KBM-7 (cell line): ENCODE results near the gene ATP6V0B.

Source experiments
- DNase-seq: peaks from one replicate; pipeline ENCODE4 v3.0.0-alpha.2; 2015
- in situ Hi-C: fragments of 300-500 bp; cut with MboI; formaldehyde crosslinking; loops from 2 replicates; pipeline ENCODE4 v1.14.3; 2020; ENCODE audit warnings: low sequenced_read_pairs, low pct_unique_long_range_greater_than_20kb, mixed read lengths

Gene ATP6V0B

DNA sequence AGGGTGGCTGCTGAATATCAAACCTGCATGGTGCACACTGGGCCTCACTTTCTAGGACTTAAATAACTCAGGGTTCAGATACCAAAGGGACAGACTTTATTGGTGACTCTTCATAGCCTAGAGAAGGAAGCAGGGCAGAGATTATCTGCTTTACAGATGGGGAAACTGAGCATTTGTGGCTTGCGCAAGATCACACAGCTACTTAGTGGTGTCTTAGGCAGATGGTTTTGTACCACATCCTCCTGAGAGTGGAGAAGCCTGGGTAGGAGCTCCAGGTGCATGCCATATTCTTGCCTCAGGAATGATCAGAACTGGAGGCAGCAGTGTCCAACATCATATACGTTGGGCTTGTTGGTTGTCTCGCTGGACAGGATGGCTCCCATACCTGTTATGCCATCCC, 11.8 kb upstream of the ATP6V0B start:
- in situ Hi-C loops, result no loop called here

DNA sequence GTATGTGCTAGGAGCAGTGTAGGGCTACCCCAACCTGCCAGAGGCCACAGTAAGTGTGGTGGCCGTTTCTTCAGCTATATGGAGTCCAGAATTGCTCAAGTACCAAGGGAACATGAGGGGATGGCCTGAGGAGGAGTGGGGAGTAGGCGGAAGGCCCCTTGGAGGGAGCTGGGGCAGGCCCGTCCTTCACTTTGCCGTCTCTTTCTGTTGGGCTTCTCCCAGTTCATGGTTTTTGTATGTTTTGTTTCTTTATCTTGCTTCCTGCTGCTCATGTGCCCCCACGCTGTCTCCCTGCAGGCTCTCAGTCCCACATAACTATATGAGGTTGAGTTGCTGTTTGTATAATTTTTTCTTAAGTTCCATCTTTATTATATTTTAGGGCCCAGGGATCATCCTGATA, 10.9 kb upstream of the ATP6V0B start:
- no peak for DNase-seq
- in situ Hi-C loops, result no loop called here

More for the DNA sequence above, 11.8 kb upstream of the ATP6V0B start:
- no peak for DNase-seq

DNA sequence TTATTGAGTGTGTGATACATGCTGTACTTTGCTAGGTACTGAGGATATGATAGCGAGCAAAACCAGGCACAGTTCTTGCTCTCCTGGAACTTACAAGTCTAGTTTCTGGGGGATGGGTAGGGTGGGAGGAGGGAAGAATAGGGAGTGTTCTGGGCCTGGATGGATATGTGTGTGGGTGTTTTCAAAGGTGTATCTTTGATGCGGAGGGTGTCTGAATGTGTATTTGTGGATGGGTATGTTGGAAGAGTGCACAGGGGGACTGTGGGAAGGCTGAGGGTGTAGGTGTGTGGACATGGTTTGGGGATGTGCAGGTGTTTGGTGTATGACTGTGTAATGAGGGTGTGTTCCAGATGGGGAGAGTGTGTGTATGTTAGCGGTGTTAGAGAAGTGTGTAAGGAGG, 9.4 kb upstream of the ATP6V0B start:
- no peak for DNase-seq
- in situ Hi-C loops, result no loop called here

DNA sequence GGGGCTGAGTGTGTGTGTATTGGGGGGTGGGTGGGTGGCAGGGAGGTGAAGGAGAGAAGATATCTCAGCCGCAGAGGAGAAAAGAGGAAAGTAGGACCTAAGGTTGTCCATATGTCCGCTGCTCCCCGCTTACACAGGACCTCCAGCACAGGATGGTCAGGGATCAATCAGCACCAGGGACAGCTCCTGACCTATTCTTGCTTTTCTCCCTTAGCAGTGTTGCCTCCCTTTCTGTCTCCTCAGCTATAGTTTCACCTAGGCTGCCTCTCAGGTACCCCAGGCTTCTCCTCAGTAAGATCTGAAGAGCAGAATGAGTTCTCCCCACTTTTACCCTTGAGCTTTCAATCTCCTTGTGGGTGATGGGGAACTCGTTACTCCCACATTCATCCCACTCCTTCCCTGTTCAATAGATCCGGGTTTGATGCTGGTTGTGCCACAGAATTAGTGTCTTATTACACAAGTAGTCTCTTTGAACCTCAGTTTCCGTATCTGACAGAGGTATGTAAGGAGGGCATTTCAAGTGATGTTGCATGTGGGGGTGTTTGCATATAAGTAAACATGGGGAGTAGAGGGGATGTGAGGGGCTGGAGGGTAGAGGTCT, 6.3 kb upstream of the ATP6V0B start:
- in situ Hi-C loops, result no loop called here
- no peak for DNase-seq

DNA sequence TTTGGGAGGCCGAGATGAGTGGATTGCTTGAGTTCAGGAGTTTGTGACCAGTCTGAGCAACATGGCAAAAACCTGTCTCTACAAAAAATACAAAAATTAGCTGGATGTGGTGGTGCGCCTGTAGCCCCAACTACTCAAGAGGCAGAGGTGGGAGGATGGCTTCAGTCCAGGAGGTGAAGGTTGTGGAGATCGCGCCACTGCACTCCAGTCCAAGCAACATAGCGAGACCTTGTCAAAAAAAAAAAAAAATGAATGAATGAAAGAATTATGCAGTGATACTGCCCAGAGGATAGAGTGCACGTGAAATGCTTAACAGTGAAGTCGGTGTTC, 5.4 kb upstream of the ATP6V0B start:
- no peak for DNase-seq
- in situ Hi-C loops, result no loop called here

DNA sequence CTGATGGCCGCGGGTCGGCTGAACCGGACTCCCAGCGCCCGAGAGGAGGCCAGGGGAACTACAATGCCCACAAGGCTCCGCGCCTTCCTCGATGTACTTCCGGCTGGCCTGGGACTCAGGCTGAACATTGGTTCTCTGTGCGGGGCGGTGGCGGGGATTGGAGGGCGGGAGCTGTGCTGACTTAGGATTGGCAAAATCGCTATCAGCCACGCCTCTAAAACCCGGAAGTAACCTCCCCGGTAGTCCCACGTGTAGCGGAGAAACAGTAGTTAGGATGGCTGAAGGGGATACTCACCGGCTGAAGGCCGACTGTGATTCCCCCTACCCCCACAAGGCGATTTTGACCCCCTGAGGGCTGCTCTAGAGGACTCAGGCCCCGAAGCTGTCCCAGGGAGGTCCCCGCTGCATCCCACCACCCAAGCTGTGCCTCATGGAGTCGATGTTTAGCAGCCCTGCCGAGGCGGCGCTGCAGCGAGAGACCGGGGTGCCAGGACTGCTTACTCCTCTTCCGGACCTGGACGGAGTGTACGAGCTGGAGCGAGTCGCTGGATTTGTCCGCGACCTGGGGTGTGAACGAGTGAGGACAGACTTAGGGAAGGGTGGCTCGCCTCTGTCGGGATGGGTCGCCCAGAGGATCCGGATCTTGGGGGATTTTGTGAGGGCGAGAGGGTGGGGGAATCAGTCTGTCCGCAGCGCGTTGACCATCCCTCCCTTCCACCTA, 4.9 kb upstream of the ATP6V0B start, which contains the start of gene DPH2:
TSS of gene DPH2 (plus strand) at position 265 of the 721 bp plus-strand sequence. CDS start at position 431, 166 bp downstream.
- in situ Hi-C loops, result no loop called here
- peak; percentile 95 for DNase-seq

DNA sequence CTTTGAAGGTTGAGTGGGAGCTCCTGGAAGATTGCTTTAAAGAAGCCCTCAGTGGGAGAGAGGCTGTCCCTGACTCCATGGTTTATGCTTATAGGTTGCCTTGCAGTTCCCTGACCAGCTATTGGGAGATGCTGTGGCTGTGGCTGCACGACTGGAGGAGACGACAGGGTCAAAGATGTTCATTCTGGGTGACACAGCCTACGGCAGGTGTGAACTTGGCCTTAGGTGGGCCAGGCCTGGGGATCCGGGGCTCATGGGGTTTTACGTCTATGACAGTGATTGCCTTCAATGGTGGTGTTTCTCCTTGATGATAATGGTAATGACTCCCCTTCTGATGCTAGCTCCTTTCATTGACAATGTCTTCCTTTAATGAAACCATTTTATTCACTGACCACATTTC, 4.3 kb upstream of the ATP6V0B start:
- in situ Hi-C loops, result no loop called here
- DNase-seq, result no peak

DNA sequence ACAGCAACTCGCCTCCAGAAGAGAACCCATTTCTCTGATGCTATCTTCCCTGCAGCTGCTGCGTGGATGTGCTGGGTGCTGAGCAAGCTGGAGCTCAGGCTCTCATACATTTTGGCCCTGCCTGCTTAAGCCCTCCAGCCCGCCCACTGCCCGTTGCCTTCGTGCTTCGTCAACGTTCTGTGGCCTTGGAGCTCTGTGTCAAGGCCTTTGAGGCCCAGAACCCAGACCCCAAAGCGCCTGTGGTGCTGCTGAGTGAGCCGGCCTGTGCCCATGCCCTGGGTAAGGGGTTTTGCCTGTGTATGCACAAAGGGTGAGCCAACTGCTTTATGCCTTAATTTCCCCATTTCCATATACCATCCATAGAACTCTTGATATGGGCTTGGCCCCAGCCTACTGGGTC, 3.8 kb upstream of the ATP6V0B start:
- in situ Hi-C loops, result no loop called here
- DNase-seq, result no peak

DNA sequence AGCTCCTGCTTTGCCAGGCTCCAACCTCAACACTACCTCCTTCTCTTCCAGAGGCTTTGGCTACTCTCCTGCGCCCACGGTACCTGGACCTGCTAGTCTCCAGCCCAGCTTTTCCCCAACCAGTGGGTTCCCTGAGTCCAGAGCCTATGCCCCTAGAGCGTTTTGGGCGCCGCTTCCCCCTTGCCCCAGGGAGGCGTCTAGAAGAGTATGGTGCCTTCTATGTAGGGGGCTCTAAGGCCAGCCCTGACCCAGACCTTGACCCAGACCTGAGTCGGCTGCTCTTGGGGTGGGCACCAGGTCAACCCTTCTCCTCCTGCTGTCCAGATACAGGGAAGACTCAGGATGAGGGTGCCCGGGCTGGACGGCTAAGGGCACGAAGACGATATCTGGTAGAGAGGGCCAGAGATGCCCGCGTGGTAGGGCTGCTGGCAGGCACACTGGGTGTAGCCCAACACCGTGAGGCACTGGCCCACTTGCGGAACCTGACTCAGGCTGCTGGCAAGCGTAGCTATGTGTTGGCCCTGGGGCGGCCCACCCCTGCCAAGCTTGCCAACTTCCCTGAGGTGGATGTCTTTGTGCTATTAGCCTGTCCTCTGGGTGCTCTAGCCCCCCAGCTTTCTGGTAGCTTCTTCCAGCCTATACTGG, 3.3 kb upstream of the ATP6V0B start:
- in situ Hi-C loops, result no loop called here
- no peak for DNase-seq

DNA sequence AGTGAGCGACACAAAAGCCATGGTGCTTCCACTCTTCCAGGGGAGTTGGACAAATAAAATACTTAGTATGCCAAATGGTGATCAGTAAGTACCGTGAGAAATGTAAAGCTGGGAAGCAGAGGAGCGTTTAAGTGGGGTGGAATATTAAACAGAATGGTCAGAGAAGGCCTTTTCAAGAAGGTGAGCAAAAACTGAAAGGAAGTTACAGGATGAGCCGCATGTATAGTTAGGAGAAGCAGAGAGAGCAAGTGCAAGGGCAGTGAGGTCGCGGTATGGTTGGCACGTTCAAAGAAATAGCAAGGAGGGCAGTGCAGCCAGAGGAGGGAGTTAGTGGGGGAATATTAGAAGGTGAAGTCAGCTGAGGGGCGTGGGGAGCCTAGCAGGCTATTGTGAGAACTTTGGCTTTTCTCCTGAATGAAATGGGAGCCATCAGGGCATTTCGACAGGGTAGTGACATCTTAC, 748 bp upstream of the ATP6V0B start:
- in situ Hi-C loops, result no loop called here
- no peak for DNase-seq

DNA sequence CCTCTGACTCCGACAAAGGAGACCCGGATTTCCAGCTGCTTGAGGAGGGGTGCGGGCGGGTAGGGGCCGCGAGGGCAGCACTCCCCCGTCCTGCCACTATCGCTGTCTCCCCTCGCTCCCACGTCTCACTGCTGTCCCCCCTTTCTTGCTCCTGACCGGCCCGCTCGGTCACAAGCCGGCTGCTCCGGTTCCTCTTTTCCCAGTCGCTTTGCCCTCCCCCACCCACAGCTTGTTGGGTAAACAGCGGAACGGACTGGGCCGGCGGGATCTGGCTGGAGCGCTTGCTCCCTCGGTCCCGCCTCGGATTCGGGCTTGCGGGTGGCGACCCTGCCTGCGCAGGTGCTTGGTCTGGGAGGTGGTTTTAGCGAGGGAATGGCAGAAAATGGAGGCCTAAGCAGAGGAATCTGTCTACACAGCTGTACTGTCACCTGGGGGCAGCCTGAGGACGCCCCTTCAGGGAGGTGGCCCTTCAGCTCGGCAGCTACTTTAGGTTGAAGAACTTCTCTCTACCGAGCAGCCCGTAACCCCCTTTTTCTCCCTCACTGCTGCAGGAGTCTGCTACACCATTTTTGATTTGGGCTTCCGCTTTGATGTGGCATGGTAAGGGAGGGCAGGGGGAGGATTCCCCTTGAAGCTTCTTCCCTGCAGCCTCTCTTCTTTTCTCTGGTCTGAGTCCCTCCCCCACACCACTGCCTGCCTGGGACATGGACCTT, 645 bp downstream of the ATP6V0B start:
- in situ Hi-C loops, result no loop called here

DNA sequence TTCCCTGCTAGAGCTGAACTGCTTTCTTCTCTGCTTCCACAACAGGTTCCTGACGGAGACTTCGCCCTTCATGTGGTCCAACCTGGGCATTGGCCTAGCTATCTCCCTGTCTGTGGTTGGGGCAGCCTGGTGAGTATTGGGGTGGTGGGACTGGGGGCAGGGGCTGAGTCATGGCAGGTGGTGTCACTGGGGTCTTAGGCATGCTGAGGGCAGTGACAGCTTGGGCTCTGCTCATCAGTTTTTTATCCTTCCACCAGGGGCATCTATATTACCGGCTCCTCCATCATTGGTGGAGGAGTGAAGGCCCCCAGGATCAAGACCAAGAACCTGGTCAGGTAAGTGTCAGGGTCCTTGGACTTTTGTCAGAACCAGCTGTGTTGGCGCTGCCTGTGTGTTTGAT, 1.3 kb downstream of the ATP6V0B start:
- in situ Hi-C loops, result no loop called here
- peak; percentile 21 for DNase-seq

More for the DNA sequence above, 645 bp downstream of the ATP6V0B start:
- DNase-seq, result peak; percentile 77

DNA sequence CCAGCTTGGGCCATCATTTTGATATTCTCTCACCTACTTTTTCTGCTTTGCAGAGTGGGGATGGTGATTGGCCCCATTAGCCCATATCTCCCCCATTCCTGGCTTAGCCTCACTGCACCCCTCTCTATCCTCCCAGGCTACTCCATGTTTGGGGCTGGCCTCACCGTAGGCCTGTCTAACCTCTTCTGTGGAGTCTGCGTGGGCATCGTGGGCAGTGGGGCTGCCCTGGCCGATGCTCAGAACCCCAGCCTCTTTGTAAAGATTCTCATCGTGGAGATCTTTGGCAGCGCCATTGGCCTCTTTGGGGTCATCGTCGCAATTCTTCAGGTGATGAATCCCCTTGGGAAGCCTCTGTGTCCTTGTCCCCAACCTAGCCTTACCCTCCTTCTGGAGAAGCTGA, 2.1 kb downstream of the ATP6V0B start:
- DNase-seq, result no peak
- in situ Hi-C loops, result no loop called here

DNA sequence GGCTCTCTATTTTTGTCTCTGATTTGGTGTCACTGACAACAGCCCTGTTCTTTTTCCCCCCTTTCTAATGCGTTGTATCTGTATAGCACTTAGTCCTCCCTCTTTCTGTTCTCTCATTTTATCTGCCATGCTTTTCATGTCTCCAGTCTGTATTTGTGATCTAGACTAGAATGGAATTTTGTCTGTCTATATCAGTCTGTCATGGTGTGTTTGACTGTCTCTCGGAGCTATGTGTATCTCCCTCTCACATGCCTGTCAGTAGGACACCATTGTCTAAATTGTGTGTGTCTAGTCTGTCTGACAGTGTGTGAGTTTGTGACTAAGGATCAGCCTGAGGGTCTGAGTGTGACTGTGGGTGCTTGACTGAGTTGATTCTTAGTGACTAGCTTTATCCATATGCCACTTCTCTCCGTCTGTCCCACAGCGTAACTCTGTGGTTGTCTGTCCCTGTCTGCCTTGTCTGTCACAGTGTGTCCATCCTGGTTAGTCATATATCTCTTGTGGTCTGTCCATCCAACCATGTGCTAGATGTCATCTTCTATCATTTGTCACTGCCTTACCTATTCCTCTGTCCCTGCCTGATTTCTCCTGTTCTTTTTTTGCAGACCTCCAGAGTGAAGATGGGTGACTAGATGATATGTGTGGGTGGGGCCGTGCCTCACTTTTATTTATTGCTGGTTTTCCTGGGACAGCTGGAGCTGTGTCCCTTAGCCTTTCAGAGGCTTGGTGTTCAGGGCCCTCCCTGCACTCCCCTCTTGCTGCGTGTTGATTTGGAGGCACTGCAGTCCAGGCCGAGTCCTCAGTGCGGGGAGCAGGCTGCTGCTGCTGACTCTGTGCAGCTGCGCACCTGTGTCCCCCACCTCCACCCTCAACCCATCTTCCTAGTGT, 2.9 kb downstream of the ATP6V0B start:
- in situ Hi-C loops, result no loop called here
- DNase-seq, result no peak

DNA sequence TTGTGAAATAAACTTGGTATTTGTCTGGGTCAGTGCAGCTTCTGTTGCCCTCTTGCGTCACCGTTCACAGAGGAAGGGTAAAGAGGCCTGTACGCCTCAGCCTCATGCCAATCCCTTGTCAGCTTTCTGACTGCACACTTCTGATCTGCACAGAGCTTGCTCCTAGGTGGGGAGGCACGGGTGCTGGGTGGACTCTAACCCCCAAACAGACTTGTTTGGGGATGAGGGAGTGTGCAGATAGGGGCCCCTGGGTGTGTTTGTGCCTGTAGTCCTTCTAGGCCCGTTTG, 3.4 kb downstream of the ATP6V0B start:
- DNase-seq, result no peak
- in situ Hi-C loops, result no loop called here

DNA sequence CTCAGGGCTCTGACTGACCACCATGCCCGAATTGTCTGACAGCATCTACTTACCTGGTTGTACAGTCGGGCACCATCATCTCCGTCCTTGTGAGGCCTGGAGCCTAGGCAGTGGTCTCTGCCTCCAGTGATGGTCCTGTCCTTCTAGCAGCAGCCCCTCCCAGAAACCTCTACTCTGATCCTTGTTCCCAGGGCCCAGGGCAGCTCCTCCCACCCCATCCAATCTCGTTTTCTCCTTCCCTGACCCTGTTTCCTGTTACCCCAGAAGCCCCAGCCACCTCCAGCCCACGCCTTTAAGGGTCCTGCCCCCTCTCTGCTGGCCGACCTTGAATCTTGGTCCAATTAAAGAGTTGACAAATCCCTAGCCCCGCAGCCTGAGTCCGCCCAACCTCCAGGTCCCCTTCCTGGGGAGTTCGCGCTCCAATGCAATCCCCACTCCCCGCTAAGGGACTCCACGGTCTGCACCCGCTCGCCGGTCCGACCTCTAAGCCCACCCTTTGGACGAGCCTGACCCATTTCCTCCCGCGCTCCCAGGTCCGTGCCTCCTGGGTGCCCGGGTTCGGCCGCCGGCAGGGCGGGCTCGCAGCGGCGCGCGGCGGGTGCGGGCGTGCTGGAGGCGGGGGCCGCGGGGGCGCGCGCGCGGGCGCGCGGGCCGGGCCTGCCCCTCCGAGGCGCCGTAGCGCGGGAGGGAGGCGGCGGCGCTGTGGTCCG, 3.9 kb downstream of the ATP6V0B start, which contains the start of gene B4GALT2:
TSS of gene B4GALT2 (plus strand) at position 660 of the 710 bp plus-strand sequence. CDS start 1,951 bp downstream, outside the sequence.
- in situ Hi-C loops, result no loop called here

DNA sequence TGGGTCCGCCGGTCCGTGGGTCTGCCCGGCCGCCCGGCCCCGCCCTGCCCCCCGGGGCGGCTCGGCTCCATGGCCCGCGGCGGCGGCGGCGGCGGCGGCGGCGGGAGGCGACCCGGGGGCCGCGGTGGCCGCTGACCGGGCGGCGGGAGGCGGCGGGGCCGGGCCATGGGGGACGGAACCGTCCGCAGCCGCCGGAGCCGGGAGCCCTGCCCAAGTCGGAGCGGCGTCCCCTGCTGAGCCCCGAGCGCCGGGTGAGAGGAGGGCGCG, 4.4 kb downstream of the ATP6V0B start:
- DNase-seq, result no peak
- in situ Hi-C loops, result no loop called here

More for the DNA sequence above, 3.9 kb downstream of the ATP6V0B start, which contains the start of gene B4GALT2:
- peak; percentile 41 for DNase-seq

DNA sequence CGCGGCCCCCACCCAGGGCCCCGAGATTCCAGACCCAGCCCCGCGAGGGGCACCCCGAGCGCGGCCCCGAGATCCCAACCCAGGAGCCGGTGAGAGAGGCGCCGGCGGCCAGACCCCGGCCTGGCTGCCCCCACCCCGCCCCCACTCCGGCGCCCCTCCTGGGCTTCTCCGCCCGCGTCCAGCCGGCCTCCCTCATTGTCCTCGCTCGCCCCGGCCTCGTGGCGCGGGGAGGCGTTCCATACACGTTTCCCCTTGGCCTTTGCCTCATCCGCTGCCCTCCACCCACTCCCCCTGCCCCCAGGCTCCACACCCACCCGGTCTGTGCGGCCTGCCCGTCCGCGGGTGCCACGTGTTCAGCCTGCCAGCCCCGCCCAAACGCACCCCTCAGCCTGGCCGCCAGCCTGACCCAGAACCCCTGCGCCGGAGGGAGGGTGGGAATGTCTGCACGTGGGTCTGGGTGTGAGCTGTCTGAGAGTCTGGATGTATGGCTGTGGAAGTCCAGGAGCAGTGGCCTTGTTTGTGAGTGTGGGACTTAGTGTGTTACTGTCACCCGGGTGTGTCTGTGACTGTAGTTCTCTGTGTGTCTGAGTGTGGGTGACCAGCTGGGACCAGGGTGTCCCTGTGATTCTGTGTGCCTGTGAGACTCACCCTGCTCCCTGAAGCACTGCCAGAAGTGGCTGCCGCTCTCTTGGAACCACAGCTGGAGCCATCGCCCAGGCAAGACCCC, 4.9 kb downstream of the ATP6V0B start:
- DNase-seq, result peak; percentile 38
- in situ Hi-C loops, result no loop called here
